ENCODE results near the gene ENOX2.

ENOX2 gene

GRCh38 chrX:130645955-130646583 is 256.9 kb downstream of the ENOX2 start:
- ChIA-PET POLR2A (no interaction called here), CTCF (no interaction called here)
- TF ChIP-seq NFRKB (IDR thresholded peaks at IDR 0.05) (no peak), PKNOX1 (IDR thresholded peaks at IDR 0.05) (no peak), HDGF (IDR thresholded peaks at IDR 0.05; ENCODE audit: borderline replicate concordance) (no peak), TARDBP (IDR thresholded peaks at IDR 0.05) (no peak), SUZ12 (IDR thresholded peaks at IDR 0.05) (no peak), L3MBTL2 (conservative IDR thresholded peaks at IDR 0.05) (no peak), FOXA1 (IDR thresholded peaks at IDR 0.05) (no peak), SP1 (IDR thresholded peaks at IDR 0.05) (no peak), ARNT (IDR thresholded peaks at IDR 0.05) (no peak)
- no peak for DNase-seq (ENCODE audit: extremely low spot score)

DNA sequence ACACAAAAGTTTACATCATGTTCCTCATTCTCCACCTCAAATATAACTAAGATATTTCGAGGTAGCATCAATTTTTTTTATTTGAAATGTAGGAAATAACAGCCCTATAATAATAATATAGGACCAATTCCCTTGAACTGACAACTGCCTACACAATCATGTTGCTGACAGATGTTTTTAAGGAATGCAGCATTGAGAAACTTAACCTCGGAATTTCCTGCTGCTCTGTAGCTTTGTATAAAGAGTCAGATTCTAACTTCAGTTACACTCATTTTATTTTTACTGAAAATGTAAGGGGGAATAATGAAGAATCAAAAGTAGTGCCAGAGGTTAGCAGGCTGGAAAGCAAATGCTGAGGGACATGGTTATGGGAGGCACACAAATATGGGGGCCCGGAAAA is 265.4 kb downstream of the ENOX2 start:
- DNase-seq (ENCODE audit: extremely low spot score): no peak
- TF ChIP-seq L3MBTL2 (conservative IDR thresholded peaks at IDR 0.05): no peak
- TF ChIP-seq NFRKB (IDR thresholded peaks at IDR 0.05): no peak
- no peak for TF ChIP-seq FOXM1 (IDR thresholded peaks at IDR 0.05; ENCODE audit: borderline replicate concordance)
- TF ChIP-seq HDGF (IDR thresholded peaks at IDR 0.05; ENCODE audit: borderline replicate concordance): no peak
- TF ChIP-seq ELF4 (IDR thresholded peaks at IDR 0.05): no peak
- no peak for TF ChIP-seq ZNF384 (IDR thresholded peaks at IDR 0.05)
- TF ChIP-seq LEF1 (IDR thresholded peaks at IDR 0.05; ENCODE audit: borderline replicate concordance): no peak
- no peak for TF ChIP-seq BHLHE40 (IDR thresholded peaks at IDR 0.05; ENCODE audit: borderline replicate concordance)
- no peak for TF ChIP-seq PKNOX1 (IDR thresholded peaks at IDR 0.05)
- TF ChIP-seq TARDBP (IDR thresholded peaks at IDR 0.05): no peak
- TF ChIP-seq ARNT (IDR thresholded peaks at IDR 0.05): no peak
- TF ChIP-seq FOXA1 (IDR thresholded peaks at IDR 0.05): no peak
- no peak for TF ChIP-seq FOXK2 (IDR thresholded peaks at IDR 0.05)
- TF ChIP-seq SUZ12 (IDR thresholded peaks at IDR 0.05): no peak
- TF ChIP-seq CTBP1 (IDR thresholded peaks at IDR 0.05; ENCODE audit: borderline replicate concordance): no peak
- TF ChIP-seq SP1 (IDR thresholded peaks at IDR 0.05): no peak
- ChIA-PET POLR2A (no interaction called here), CTCF (no interaction called here)

- POLR2A ChIA-PET: no interaction called here
- no peak for DNase-seq (ENCODE audit: extremely low spot score)
- CTCF ChIA-PET: no interaction called here
- TF ChIP-seq LEF1 (IDR thresholded peaks at IDR 0.05; ENCODE audit: borderline replicate concordance) (no peak), FOXA1 (IDR thresholded peaks at IDR 0.05) (no peak), CTBP1 (IDR thresholded peaks at IDR 0.05; ENCODE audit: borderline replicate concordance) (no peak), PKNOX1 (IDR thresholded peaks at IDR 0.05) (no peak), HDGF (IDR thresholded peaks at IDR 0.05; ENCODE audit: borderline replicate concordance) (no peak), NFRKB (IDR thresholded peaks at IDR 0.05) (no peak), FOXK2 (IDR thresholded peaks at IDR 0.05) (no peak), SP1 (IDR thresholded peaks at IDR 0.05) (no peak), L3MBTL2 (conservative IDR thresholded peaks at IDR 0.05) (no peak), BHLHE40 (IDR thresholded peaks at IDR 0.05; ENCODE audit: borderline replicate concordance) (no peak), TARDBP (IDR thresholded peaks at IDR 0.05) (no peak), ZNF384 (IDR thresholded peaks at IDR 0.05) (no peak), SUZ12 (IDR thresholded peaks at IDR 0.05) (no peak), FOXM1 (IDR thresholded peaks at IDR 0.05; ENCODE audit: borderline replicate concordance) (no peak), ELF4 (IDR thresholded peaks at IDR 0.05) (no peak), ARNT (IDR thresholded peaks at IDR 0.05) (no peak)
Measured at GRCh38 chrX:130636277-130636676, 266.7 kb downstream of the ENOX2 start.

GRCh38 chrX:130631011-130631410 is 272.0 kb downstream of the ENOX2 start:
- TF ChIP-seq FOXK2 (IDR thresholded peaks at IDR 0.05) (no peak), BHLHE40 (IDR thresholded peaks at IDR 0.05; ENCODE audit: borderline replicate concordance) (no peak), SUZ12 (IDR thresholded peaks at IDR 0.05) (no peak), NFRKB (IDR thresholded peaks at IDR 0.05) (no peak), FOXM1 (IDR thresholded peaks at IDR 0.05; ENCODE audit: borderline replicate concordance) (no peak), ZNF384 (IDR thresholded peaks at IDR 0.05) (no peak), SP1 (IDR thresholded peaks at IDR 0.05) (no peak), TARDBP (IDR thresholded peaks at IDR 0.05) (no peak), PKNOX1 (IDR thresholded peaks at IDR 0.05) (no peak), FOXA1 (IDR thresholded peaks at IDR 0.05) (no peak), LEF1 (IDR thresholded peaks at IDR 0.05; ENCODE audit: borderline replicate concordance) (no peak), CTBP1 (IDR thresholded peaks at IDR 0.05; ENCODE audit: borderline replicate concordance) (no peak), ELF4 (IDR thresholded peaks at IDR 0.05) (no peak), L3MBTL2 (conservative IDR thresholded peaks at IDR 0.05) (no peak), ARNT (IDR thresholded peaks at IDR 0.05) (no peak), HDGF (IDR thresholded peaks at IDR 0.05; ENCODE audit: borderline replicate concordance) (no peak)
- POLR2A ChIA-PET: no interaction called here
- CTCF ChIA-PET: no interaction called here

GRCh38 chrX:130628516-130628915 is 274.5 kb downstream of the ENOX2 start:
- ChIA-PET POLR2A (no interaction called here), CTCF (no interaction called here)
- TF ChIP-seq ELF4 (IDR thresholded peaks at IDR 0.05) (no peak), CTBP1 (IDR thresholded peaks at IDR 0.05; ENCODE audit: borderline replicate concordance) (no peak), SP1 (IDR thresholded peaks at IDR 0.05) (no peak), NFRKB (IDR thresholded peaks at IDR 0.05) (no peak), FOXK2 (IDR thresholded peaks at IDR 0.05) (no peak), TARDBP (IDR thresholded peaks at IDR 0.05) (no peak), PKNOX1 (IDR thresholded peaks at IDR 0.05) (no peak), FOXM1 (IDR thresholded peaks at IDR 0.05; ENCODE audit: borderline replicate concordance) (no peak), ZNF384 (IDR thresholded peaks at IDR 0.05) (no peak), HDGF (IDR thresholded peaks at IDR 0.05; ENCODE audit: borderline replicate concordance) (no peak), L3MBTL2 (conservative IDR thresholded peaks at IDR 0.05) (no peak), FOXA1 (IDR thresholded peaks at IDR 0.05) (no peak), BHLHE40 (IDR thresholded peaks at IDR 0.05; ENCODE audit: borderline replicate concordance) (no peak), ARNT (IDR thresholded peaks at IDR 0.05) (no peak), SUZ12 (IDR thresholded peaks at IDR 0.05) (no peak), LEF1 (IDR thresholded peaks at IDR 0.05; ENCODE audit: borderline replicate concordance) (no peak)
- DNase-seq (ENCODE audit: extremely low spot score): no peak

More at GRCh38 chrX:130631011-130631410, 272.0 kb downstream of the ENOX2 start:
- no peak for DNase-seq (ENCODE audit: extremely low spot score)

Data from HEK293T (cell line).